VCaP (cell line): ENCODE measurements around the gene HLCS.

Experiments
- H3K27ac ChIP-seq: fragments of 450-650 bp; 2 replicates; pipeline ENCODE4 v1.5.1; 2017
- TF ChIP-seq, protein P1 (sequence below): fragments of 450-650 bp; conservative IDR thresholded peaks from 2 replicates; pipeline ENCODE4 v1.5.1; 2017; ENCODE audit warnings: mild to moderate bottlenecking, moderate library complexity

The HLCS gene

DNA sequence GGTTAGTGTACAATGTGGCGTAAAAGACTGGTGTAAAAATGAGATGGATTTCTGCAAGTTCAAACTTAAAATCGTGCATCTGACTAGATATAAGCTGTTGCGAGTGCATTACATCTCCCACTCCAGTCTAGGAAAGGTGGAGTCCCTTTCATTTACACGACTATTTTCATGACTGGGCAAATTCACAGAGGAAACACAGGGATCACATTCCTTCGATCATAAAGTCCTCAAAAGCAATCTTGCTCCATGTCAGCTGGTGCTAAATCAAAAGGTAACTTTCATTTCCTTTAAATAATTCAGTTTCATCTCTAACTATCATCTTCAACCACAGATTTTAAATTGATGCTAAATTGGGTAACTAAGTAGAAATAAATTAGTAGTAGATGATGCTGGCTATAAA is 100.0 kb downstream of the HLCS start:
- no peak overlapping the region for H3K27ac ChIP-seq
- TF ChIP-seq, protein P1, sequence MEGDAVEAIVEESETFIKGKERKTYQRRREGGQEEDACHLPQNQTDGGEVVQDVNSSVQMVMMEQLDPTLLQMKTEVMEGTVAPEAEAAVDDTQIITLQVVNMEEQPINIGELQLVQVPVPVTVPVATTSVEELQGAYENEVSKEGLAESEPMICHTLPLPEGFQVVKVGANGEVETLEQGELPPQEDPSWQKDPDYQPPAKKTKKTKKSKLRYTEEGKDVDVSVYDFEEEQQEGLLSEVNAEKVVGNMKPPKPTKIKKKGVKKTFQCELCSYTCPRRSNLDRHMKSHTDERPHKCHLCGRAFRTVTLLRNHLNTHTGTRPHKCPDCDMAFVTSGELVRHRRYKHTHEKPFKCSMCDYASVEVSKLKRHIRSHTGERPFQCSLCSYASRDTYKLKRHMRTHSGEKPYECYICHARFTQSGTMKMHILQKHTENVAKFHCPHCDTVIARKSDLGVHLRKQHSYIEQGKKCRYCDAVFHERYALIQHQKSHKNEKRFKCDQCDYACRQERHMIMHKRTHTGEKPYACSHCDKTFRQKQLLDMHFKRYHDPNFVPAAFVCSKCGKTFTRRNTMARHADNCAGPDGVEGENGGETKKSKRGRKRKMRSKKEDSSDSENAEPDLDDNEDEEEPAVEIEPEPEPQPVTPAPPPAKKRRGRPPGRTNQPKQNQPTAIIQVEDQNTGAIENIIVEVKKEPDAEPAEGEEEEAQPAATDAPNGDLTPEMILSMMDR, result no peak

DNA sequence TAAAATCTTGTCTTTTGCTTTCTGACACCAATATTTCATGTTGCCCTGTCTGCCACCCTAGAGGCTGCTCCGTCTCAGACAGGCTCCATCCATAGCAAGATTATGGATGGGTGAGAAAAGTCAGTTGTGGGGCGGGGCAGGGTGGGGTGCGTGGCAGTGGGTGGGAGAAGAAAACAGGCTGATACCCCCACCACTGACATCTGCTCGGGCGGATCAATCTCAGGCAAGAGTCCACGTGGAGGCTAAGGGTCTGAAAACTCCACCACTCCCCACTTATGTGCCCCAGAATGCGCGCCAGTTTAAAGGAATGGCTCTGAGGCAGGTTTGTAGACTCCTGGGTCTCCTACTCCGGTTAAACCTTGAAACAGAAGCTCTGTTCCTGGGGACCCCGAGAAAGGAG is 101.5 kb downstream of the HLCS start:
- TF ChIP-seq, protein P1, result no peak
- H3K27ac ChIP-seq, result no peak overlapping the region

DNA sequence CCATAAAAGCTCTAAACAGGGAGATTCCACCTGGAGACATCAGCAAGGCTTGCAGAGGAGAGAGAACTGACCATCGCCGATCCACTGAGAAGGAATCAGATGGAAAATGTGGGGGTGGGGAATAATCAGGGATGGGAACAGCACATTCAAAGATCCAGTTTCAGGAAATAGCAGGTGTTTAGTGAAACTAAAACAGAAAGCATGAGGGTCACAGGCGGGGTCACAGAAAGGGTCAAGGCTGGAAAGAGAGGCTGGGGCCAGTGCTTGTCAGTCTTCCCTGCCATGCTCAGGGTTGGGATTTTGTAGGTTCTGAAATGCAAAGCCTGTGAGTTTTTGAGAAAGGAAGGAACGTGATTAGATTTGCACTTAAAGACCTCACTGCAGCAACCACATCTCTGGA is 103.2 kb downstream of the HLCS start:
- TF ChIP-seq, protein P1, result no peak
- no peak overlapping the region for H3K27ac ChIP-seq

DNA sequence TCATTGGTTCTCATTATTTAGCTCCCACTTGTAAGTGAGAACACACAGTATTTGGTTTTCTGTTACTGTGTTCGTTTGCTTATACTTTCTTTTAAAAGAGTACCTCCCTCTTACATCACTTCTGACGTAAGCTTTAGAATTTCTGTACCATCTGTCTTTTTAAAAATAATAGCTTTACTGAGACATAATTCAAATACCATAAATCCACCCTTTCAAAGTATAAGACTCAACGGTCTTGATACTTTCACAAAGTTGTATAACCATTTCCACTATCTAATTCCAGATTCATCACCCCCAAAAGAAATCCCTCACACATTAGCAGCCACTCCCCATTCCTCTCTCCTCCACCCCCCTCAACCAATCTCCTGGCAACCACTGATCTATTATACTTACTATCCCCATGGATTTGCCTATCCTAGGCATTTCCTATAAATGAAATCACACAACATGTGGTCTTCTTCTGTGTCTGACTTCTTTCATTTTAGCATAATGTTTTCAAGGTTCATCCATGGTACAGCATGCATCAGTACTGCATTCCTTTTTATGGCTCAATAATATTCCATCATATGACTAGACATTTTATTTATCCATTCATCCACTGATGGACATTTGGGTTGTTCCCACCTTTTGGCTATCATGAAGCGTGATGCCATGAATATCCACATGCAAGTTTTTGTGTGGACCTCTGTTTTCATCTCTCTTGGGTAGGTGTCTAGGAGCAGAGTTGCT is 104.7 kb downstream of the HLCS start:
- H3K27ac ChIP-seq, result no peak overlapping the region

DNA sequence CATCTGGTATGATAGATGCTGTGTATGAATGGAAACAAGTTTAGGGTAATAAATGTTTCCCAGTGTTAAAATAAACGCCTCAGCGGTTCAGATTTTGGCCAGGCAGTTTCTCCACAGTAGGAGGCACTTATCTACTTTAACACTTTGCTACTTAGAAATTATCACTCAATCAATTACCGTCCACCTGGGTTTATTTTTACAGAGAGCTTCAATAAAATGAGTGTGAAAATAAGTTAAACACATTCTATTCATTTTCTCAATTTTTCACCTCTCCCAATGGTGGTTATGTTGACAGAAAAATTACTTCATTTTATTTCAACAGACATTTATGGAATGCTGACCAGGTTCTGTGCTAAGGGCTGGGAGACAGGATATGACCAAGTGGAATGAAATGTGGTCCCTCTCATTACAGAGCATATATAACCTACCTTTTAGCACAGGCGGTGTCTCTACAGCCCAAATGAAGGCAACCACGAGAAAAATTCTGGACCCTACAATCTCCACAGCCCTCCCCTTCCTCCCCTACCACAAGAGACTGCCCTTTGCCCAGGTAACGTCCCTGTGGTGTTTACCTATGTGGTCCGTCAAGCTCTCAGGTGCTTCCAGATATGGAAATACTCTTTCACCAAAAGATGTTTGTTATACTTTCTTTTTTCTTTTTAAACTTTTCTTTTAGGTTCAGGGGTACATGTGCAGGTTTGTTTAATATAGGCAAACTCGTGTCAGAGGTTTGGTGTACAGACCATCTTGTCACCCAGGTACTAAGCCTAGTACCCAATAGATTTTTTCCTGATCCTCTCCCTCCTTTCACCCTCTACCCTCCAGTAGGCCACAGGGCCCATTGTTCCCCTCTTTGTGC is 105.5 kb downstream of the HLCS start:
- H3K27ac ChIP-seq, result no peak overlapping the region

More for the DNA sequence above, 104.7 kb downstream of the HLCS start:
- TF ChIP-seq, protein P1, result no peak

DNA sequence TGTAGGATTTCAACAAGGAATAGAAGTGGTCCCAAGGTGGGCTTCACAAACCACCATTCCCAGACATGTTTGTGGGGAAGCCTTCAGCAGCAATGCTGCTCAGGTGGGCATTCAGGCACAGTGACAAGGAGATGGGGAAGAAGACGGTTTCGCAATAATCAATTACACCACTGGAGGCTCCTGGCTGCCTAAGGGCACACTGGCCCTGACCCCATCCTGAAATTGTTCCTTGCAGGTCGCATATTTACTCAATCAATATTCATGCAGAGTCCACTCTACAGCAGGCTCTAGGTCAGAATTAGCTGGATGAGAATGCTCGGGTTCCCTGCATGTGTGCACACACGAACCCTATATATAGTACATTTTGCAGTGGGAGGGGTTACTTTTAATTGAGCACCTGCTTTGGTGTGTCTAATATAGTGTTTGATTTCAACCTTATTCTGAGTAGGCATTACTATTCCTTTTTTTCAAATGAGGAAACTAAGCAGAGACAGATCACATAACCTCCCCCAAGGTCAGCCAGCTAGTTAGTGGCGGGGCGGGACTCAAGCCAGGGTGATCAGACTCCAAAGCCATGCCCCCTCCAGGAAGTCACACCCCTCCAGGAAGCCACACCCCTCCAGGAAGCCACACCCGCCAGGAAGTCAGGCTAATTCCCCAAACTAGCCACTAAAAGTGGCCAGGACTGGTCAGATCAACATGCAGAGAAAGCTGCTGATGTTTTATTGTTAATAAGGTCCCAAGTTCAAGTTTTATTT is 106.5 kb downstream of the HLCS start:
- TF ChIP-seq, protein P1, result no peak
- H3K27ac ChIP-seq, result no peak overlapping the region

More for the DNA sequence above, 105.5 kb downstream of the HLCS start:
- TF ChIP-seq, protein P1, result no peak
